Measurements from ENCODE around the gene MXI1.
"Not testable (repeated sequence)": the region's sequence is repeated elsewhere in the genome, so short reads cannot be mapped to it uniquely, and the experiment has no call there.

MXI1 gene

DNA sequence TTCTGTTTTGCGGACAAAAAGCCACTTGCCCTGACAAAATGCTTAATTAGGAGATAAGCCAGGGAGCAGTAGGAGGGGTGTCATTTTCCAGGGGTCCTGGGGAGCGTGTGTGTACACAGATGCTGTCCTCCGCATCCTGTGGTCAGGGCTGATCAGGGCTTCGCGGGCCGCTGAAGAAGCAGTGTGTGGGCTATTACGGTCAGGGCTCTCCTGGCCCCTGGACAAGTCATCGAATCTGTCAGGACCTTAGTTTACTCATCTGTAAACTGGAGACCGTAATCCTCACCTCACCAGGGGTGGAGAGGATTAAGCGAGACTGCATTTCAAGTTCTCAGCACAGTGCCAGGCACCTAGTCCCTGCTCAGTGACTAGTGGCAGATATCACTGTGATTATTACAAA is 26.0 kb upstream of the MXI1 start:
- no peak for DNase-seq (ENCODE audit: low read depth in 1 of 2, low spot score in 1 of 2)

DNA sequence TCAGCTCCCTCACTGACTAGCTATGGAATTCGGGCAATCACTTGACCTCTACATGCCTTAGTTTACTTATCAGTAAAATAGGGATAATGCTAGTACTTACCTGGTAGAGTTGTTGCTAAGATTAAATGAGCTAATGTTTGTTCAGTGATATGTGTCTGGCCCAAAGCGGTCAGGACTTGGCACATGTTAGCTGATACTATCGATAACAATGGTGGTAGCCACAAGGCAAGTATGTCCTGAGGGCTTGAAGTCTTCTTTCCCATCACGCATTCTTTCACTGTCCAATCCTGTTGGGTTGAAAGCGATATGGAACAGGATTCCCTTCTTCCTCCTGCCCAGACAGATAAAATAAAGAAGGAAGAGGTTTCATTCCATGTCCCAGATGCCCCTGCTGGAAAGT is 25.5 kb upstream of the MXI1 start:
- no peak for DNase-seq (ENCODE audit: low read depth in 1 of 2, low spot score in 1 of 2)

DNA sequence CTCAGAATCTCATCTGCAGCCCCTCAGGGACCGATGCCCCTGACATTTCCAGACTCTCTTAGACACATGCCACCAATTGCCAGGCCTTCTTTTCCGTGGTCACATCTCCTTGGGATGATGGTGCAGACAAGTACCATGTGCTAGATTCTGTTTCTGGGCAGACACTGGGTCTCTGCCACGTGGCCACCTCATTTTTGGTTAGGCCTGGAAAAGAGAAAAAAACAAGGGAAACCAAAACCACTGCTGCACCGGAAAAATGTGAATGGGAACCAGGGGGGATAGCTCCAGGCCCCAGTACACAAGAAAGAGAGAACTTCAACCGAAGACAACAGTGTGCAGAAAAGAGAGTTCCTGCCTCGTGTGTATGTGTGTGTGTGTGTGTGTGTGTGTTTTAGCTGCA is 23.0 kb upstream of the MXI1 start:
- DNase-seq (ENCODE audit: low read depth in 1 of 2, low spot score in 1 of 2) = no peak

DNA sequence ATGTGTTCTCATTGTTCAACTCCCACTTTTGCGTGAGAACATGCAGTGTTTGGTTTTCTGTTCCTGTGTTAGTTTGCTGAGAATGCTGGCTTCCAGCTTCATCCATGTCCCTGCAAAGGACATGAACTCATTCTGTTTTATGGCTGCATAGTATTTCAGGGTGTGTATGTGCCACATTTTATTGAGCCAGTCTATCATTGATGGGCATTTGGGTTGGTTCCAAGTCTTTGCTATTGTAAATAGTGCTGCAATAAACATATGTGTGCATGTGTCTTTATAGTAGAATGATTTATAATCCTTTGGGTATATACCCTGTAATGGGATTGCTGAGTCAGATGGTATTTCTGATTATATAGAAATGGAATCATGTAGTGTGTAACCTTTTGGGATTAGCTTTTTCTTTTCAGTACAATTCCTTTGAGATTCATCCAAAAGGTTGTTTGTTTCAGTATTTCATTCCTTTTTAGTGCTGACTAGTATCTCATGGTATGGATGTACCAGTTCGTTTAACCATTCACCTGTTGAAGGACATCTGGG is 21.7 kb upstream of the MXI1 start:
- DNase-seq (ENCODE audit: low read depth in 1 of 2, low spot score in 1 of 2) = not testable (repeated sequence)

DNA sequence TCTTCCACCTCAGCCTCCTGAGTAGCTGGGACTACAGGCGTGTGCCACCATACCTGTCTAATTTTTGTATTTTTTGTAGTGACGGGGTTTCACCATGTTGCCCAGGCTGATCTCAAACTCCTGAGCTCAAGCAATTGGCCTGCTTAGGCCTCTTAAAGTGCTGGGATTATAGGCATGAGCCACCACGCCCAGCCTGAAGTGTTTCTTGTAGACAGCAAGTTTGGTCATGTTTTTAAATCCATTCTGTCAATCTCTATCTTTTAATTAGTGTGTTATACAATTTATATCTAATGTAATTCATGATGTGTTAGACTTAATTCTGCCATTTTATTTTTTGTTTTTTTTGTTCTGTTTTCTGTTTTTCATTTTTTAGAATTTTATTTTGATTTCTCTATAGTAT is 17.2 kb upstream of the MXI1 start:
- no peak for DNase-seq (ENCODE audit: low read depth in 1 of 2, low spot score in 1 of 2)

DNA sequence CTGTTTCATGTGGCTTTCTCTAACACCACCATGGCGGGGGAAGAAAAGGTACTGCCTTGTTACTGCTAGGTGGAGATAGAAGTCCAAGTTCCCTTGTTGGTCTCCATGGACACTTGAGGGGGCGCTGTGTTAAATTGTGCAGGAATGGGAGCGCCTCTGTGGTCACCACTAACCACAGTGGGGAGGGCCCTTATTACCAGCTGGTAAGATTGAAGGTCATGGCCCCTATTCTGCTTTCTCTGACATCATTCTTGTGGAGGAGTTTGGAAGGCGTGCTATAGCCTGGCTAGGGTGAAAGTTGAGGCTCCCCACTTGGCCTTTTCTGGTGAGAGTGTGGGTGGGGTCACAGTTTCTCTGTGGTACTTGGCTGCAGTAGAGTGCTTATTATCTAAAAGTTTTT is 14.9 kb upstream of the MXI1 start:
- DNase-seq (ENCODE audit: low read depth in 1 of 2, low spot score in 1 of 2) = no peak

DNA sequence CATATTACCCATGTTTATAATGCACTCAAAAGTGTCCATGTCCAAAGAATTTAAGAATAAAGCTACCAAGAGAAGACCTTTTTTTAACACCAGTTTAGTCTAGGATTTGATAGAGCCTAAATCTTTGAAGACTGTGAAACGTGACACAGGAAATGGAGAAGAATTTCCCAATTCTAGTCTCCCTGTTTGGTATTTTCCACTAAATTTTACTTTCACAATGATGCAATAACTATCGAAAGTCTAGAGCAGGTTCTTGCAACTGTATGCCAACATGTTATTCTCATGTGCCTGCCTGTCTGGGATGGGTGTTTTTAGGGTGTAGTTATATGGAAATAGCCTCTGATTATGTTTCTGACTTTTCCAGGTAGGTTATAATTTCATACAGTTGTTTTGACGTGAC is 6.9 kb upstream of the MXI1 start:
- no peak for DNase-seq (ENCODE audit: low read depth in 1 of 2, low spot score in 1 of 2)

GRCh38 chr10:110201046-110201445 is 6.4 kb upstream of the MXI1 start:
- not testable (repeated sequence) for DNase-seq (ENCODE audit: low read depth in 1 of 2, low spot score in 1 of 2)

- no peak for DNase-seq (ENCODE audit: low read depth in 1 of 2, low spot score in 1 of 2)
Observed at GRCh38 chr10:110203500-110204455, 3.6 kb upstream of the MXI1 start.

- no peak for DNase-seq (ENCODE audit: low read depth in 1 of 2, low spot score in 1 of 2)
Observed at GRCh38 chr10:110205051-110205675, 2.2 kb upstream of the MXI1 start.

- peak in 1 of 2 donors; percentile 17 for DNase-seq (ENCODE audit: low read depth in 1 of 2, low spot score in 1 of 2)
Observed at GRCh38 chr10:110207805-110208613, 604 bp downstream of the MXI1 start.

GRCh38 chr10:110208614-110209453 is 1.4 kb downstream of the MXI1 start:
- no peak for DNase-seq (ENCODE audit: low read depth in 1 of 2, low spot score in 1 of 2)

DNA sequence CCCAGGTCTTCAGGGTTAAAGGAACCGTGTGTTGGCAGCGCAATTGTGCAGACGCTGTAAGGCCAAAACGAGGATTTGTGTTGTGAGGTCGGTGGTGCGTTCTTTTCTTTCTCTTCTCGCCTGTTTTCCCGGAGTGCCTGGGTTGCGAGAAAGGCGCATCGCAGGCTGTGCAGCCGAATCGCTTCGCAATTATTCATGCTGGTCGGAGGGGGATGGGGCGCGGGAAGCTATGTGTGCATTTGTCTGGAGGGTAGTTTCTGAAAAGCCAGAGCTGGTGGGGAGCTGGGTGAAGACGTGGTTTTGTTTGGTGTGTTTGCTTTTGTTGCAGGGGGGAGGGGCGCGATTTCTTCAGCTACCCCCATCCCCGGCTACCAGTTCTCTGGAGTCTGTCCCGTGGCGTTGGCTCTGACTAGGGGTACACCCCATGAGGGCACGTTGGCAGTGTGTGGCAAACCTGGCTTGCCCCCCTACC is 2.1 kb downstream of the MXI1 start:
- peak; percentile 38 to 49 for DNase-seq (ENCODE audit: low read depth in 1 of 2, low spot score in 1 of 2)

DNA sequence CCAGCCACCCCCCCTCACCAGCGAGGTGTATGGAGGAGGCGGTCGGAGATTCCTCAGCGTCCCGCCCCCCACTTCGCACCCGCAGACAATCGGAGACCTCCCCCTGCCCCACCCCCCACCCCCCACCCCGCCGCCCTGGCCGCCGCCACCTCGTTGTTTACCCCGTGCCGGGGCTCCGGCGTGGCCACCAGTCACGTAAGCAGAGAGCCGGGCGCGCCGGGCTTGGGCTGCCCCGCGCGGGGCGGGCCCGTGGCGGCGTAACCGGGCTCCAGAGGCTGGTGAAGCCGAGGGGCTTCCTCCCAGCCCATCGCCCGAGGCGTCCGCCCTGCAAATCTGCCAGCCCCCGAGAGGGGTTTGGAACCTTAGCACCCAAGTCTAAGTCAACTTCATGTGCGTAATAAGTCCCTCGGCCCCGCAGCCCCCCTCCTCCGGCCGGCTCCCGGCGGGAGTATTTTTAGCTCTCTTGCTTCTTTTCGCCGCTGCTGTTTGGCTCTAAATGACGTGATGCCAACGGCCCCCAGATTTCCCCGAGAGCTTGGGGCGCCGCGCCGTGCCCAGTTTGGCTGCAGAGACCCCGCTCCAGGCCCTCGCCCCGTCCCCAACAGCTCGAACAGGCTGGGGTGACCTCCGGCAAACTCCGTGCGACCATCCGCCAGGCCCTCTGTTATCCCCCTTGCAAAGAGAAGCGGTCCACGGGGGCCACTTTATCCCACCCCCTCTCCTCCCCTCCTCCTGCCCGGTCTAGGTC is 2.7 kb downstream of the MXI1 start:
- peak in 1 of 2 donors; percentile 17 for DNase-seq (ENCODE audit: low read depth in 1 of 2, low spot score in 1 of 2)

- DNase-seq (ENCODE audit: low read depth in 1 of 2, low spot score in 1 of 2) = peak; percentile 85 to 92
Observed at GRCh38 chr10:110210674-110211464, 3.5 kb downstream of the MXI1 start.

DNA sequence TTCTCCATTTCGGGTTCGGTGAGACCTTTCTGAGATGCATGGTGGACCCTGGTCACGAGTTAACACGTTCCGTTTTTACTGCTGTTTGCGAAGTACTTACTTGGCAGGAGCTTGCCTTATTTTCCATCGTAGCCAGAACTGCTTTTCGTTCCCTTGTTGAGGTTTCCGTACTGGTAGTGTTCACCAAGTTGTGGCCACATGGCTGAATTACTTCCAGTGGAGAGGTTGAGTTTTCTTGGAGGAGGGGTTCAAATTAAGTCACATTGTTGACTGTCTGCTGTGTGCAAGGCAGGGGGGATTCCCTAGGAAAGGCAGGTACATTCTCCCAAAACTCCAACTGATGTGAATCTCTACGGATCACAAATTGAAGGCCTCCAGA is 4.0 kb downstream of the MXI1 start:
- no peak for DNase-seq (ENCODE audit: low read depth in 1 of 2, low spot score in 1 of 2)

DNA sequence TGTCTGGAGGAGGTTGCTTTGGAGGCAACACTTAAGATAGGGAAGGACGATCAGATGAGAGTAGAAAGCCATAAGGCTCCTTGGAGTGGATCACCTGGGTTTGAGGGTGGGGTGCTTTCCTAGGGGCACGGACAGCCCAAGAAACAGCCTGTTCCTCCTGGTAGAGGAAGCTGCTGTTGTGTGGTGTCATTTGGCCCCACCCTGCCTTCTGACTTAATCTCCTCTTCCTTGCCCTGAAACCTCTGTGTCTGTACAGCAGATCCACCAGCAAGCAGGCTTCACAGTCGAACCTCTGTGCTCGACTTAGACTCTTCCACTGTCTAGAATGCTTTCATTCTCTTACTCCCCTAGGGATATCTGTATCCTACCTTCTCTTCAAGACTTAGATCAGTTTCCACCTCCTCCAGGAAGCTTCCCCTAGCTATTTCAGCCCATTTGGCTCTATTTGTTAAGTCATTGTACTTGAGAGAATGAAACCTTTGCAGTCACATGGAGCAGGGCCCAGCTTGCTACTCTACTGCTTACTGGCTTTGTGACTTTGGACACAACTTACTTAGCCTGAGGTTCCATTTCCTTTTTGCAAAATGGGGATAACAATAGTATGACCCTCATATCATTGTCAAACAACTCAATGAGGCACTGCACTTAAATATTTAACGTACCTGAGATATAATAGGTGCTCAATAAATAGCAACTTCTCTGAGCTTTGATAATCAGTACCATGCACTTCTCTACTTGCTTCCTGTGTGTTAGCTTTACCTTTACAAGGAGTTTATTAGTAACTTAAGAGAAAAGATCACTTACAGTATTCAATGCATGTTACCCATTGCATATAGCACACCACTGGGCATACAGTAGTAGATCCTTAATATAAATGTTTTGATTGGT is 5.0 kb downstream of the MXI1 start:
- peak in 1 of 2 donors; percentile 37 for DNase-seq (ENCODE audit: low read depth in 1 of 2, low spot score in 1 of 2)

GRCh38 chr10:110214371-110214826 is 7.0 kb downstream of the MXI1 start:
- DNase-seq (ENCODE audit: low read depth in 1 of 2, low spot score in 1 of 2) = no peak

Measured in activated CD4-positive, alpha-beta T cell treated with anti-CD3 and anti-CD28 coated beads, Interleukin-2, amount 50 U/mL, for 24 hours (primary cell).